Activated T-cell treated with anti-CD3 and anti-CD28 coated beads, Interleukin-2, amount 50 U/mL, for 4 hours (primary cell): ENCODE results near the gene RAD51B. TPM values are rescaled to one million over a fixed set of nuclear protein-coding genes. Genes with fewer than 3 reads are reported as not detected.
"Not testable (repeated sequence)": the region's sequence is repeated elsewhere in the genome, so short reads cannot be mapped to it uniquely, and the experiment has no call there.

ENCODE experiments used
- ATAC-seq, 2 donors: fragments of 200-7000 bp; cut with Tn5 transposase; one replicate each; pipeline ENCODE4 v1.10.0; 2021
- DNase-seq: peaks from one replicate; pipeline ENCODE4 v3.0.0-alpha.2; 2020
- H3K27me3 Mint-ChIP-seq: one replicate; pipeline ENCODE4 v1.8.0; 2021; ENCODE audit warnings: low read depth, mixed read lengths
- H3K36me3 Mint-ChIP-seq: one replicate; pipeline ENCODE4 v1.8.0; 2022; ENCODE audit warnings: mixed read lengths; ENCODE audit not compliant: insufficient read depth
- H3K4me1 Mint-ChIP-seq: one replicate; pipeline ENCODE4 v1.8.0; 2021; ENCODE audit warnings: low read depth, mixed read lengths
- H3K4me3 Mint-ChIP-seq: one replicate; pipeline ENCODE4 v1.8.0; 2021; ENCODE audit warnings: mild to moderate bottlenecking, moderate library complexity, mixed read lengths
- H3K9me3 Mint-ChIP-seq: one replicate; pipeline ENCODE4 v1.8.0; 2021; ENCODE audit warnings: mixed read lengths
- total RNA-seq, 3 donors: library from RNA; stranded (reverse); gene quantifications; one replicate each; pipeline ENCODE4 v1.2.1, GENCODE V29; 2021

The RAD51B gene
- total RNA-seq, 3 donors from 2014 or later, result 10.6 to 16.1 (median 14.2) TPM

- no peaks in the 10 kb centered on the region for H3K9me3 Mint-ChIP-seq
- peaks cover 70% of the 10 kb centered on the region for H3K4me1 Mint-ChIP-seq
- no peak overlapping the region for H3K4me3 Mint-ChIP-seq
- ATAC-seq, result no peak
- H3K36me3 Mint-ChIP-seq, result peaks cover 2% of the 10 kb centered on the region
- no peak for DNase-seq
- H3K27me3 Mint-ChIP-seq, result no peaks in the 10 kb centered on the region
Observed at GRCh38 chr14:68211886-68212285, 392.3 kb downstream of the RAD51B start.

- DNase-seq (no peak), ATAC-seq (no peak)
- Mint-ChIP-seq H3K4me1 (peaks cover 68% of the 10 kb centered on the region), H3K4me3 (no peak overlapping the region), H3K9me3 (no peaks in the 10 kb centered on the region), H3K27me3 (no peaks in the 10 kb centered on the region), H3K36me3 (peaks cover 2% of the 10 kb centered on the region)
Observed at GRCh38 chr14:68212361-68212760, 392.8 kb downstream of the RAD51B start.

- no peaks in the 10 kb centered on the region for H3K27me3 Mint-ChIP-seq
- H3K36me3 Mint-ChIP-seq, result peaks cover 2% of the 10 kb centered on the region
- no peak for ATAC-seq
- H3K4me1 Mint-ChIP-seq, result peaks cover 52% of the 10 kb centered on the region
- DNase-seq, result no peak
- no peak overlapping the region for H3K4me3 Mint-ChIP-seq
- H3K9me3 Mint-ChIP-seq, result no peaks in the 10 kb centered on the region
Observed at GRCh38 chr14:68214431-68214830, 394.9 kb downstream of the RAD51B start.

- peaks cover 40% of the 10 kb centered on the region for H3K4me1 Mint-ChIP-seq
- ATAC-seq (no peak), DNase-seq (no peak)
- no peaks in the 10 kb centered on the region for H3K9me3 Mint-ChIP-seq
- peaks cover 2% of the 10 kb centered on the region for H3K36me3 Mint-ChIP-seq
- H3K4me3 Mint-ChIP-seq, result no peak overlapping the region
- H3K27me3 Mint-ChIP-seq, result no peaks in the 10 kb centered on the region
Observed at GRCh38 chr14:68215629-68216028, 396.1 kb downstream of the RAD51B start.

- Mint-ChIP-seq H3K4me1 (peaks cover 35% of the 10 kb centered on the region), H3K4me3 (no peak overlapping the region), H3K27me3 (no peaks in the 10 kb centered on the region), H3K9me3 (no peaks in the 10 kb centered on the region), H3K36me3 (peaks cover 2% of the 10 kb centered on the region)
- DNase-seq (no peak), ATAC-seq (no peak)
Observed at GRCh38 chr14:68216079-68216478, 396.5 kb downstream of the RAD51B start.

- Mint-ChIP-seq H3K9me3 (peaks cover 6% of the 10 kb centered on the region), H3K4me1 (peaks cover 29% of the 10 kb centered on the region), H3K36me3 (peaks cover 6% of the 10 kb centered on the region), H3K4me3 (no peak overlapping the region), H3K27me3 (no peaks in the 10 kb centered on the region)
- ATAC-seq (no peak), DNase-seq (no peak)
Observed at GRCh38 chr14:68216957-68217356, 397.4 kb downstream of the RAD51B start.

GRCh38 chr14:68217791-68218340 is 398.3 kb downstream of the RAD51B start:
- no peak for ATAC-seq
- Mint-ChIP-seq H3K27me3 (no peaks in the 10 kb centered on the region), H3K4me1 (peaks cover 20% of the 10 kb centered on the region), H3K9me3 (peaks cover 6% of the 10 kb centered on the region), H3K36me3 (peaks cover 3% of the 10 kb centered on the region), H3K4me3 (no peak overlapping the region)
- DNase-seq, result no peak

- Mint-ChIP-seq H3K4me3 (no peak overlapping the region), H3K27me3 (no peaks in the 10 kb centered on the region), H3K9me3 (peaks cover 6% of the 10 kb centered on the region), H3K36me3 (peaks cover 3% of the 10 kb centered on the region), H3K4me1 (peaks cover 8% of the 10 kb centered on the region)
- no peak for DNase-seq
- no peak for ATAC-seq
Observed at GRCh38 chr14:68219407-68219806, 399.8 kb downstream of the RAD51B start.

GRCh38 chr14:68221046-68221445 is 401.5 kb downstream of the RAD51B start:
- ATAC-seq, H3K36me3 Mint-ChIP-seq, H3K9me3 Mint-ChIP-seq, H3K27me3 Mint-ChIP-seq, DNase-seq, H3K4me1 Mint-ChIP-seq, H3K4me3 Mint-ChIP-seq: not testable (repeated sequence)

- no peak for DNase-seq
- no peak for ATAC-seq
- H3K4me3 Mint-ChIP-seq, result no peak overlapping the region
- H3K27me3 Mint-ChIP-seq, result no peaks in the 10 kb centered on the region
- H3K4me1 Mint-ChIP-seq, result peaks cover 5% of the 10 kb centered on the region
- H3K36me3 Mint-ChIP-seq, result peaks cover 3% of the 10 kb centered on the region
- H3K9me3 Mint-ChIP-seq, result peaks cover 6% of the 10 kb centered on the region
Observed at GRCh38 chr14:68222154-68222553, 402.6 kb downstream of the RAD51B start.

- ATAC-seq (no peak), DNase-seq (no peak)
- Mint-ChIP-seq H3K4me3 (no peak overlapping the region), H3K4me1 (peaks cover 5% of the 10 kb centered on the region), H3K27me3 (no peaks in the 10 kb centered on the region), H3K9me3 (peaks cover 6% of the 10 kb centered on the region), H3K36me3 (peaks cover 3% of the 10 kb centered on the region)
Observed at GRCh38 chr14:68222726-68223125, 403.1 kb downstream of the RAD51B start.

GRCh38 chr14:68223631-68224030 is 404.1 kb downstream of the RAD51B start:
- H3K4me3 Mint-ChIP-seq, result no peak overlapping the region
- H3K36me3 Mint-ChIP-seq, result peaks cover 3% of the 10 kb centered on the region
- H3K9me3 Mint-ChIP-seq, result peaks cover 6% of the 10 kb centered on the region
- peaks cover 5% of the 10 kb centered on the region for H3K4me1 Mint-ChIP-seq
- no peak for ATAC-seq
- no peaks in the 10 kb centered on the region for H3K27me3 Mint-ChIP-seq
- DNase-seq, result no peak

GRCh38 chr14:68225321-68225720 is 405.7 kb downstream of the RAD51B start:
- peaks cover 3% of the 10 kb centered on the region for H3K36me3 Mint-ChIP-seq
- ATAC-seq (no peak), DNase-seq (no peak)
- H3K9me3 Mint-ChIP-seq, result peaks cover 6% of the 10 kb centered on the region
- H3K4me1 Mint-ChIP-seq, result peaks cover 12% of the 10 kb centered on the region
- H3K27me3 Mint-ChIP-seq, result no peaks in the 10 kb centered on the region
- H3K4me3 Mint-ChIP-seq, result no peak overlapping the region

GRCh38 chr14:68226523-68226922 is 406.9 kb downstream of the RAD51B start:
- DNase-seq, result no peak
- peaks cover 10% of the 10 kb centered on the region for H3K4me1 Mint-ChIP-seq
- ATAC-seq, result no peak
- no peaks in the 10 kb centered on the region for H3K36me3 Mint-ChIP-seq
- peaks cover 2% of the 10 kb centered on the region for H3K9me3 Mint-ChIP-seq
- H3K4me3 Mint-ChIP-seq, result no peak overlapping the region
- H3K27me3 Mint-ChIP-seq, result no peaks in the 10 kb centered on the region

- Mint-ChIP-seq H3K27me3 (no peaks in the 10 kb centered on the region), H3K4me3 (no peak overlapping the region), H3K4me1 (peaks cover 7% of the 10 kb centered on the region), H3K9me3 (no peaks in the 10 kb centered on the region), H3K36me3 (no peaks in the 10 kb centered on the region)
- ATAC-seq (no peak), DNase-seq (no peak)
Observed at GRCh38 chr14:68228656-68229055, 409.1 kb downstream of the RAD51B start.
